Stomach (tissue), 9 donors: Measurements from ENCODE around the gene C5orf63. TPM values are rescaled to one million over a fixed set of nuclear protein-coding genes. Genes with fewer than 3 reads are reported as not detected.

ENCODE experiments used
- DNase-seq, 2 donors: peaks; one replicate each; pipeline versions ENCODE4 v3.0.0 to v3.0.0-alpha.2; 2013 to 2019
- H3K27ac ChIP-seq, 5 donors: fragments of 200-600 bp in 4 of 5; sonication (generic) in 4 of 5; one replicate each; pipeline ENCODE4 v1.5.1; 2013 to 2019; ENCODE audit warnings: mild to moderate bottlenecking in 1 of 5, moderate library complexity in 1 of 5
- H3K27me3 ChIP-seq, 3 donors: fragments of 200-600 bp; sonication (generic); one replicate each; pipeline ENCODE4 v1.5.1; 2017 to 2019; ENCODE audit warnings: mixed run types in 1 of 3
- H3K36me3 ChIP-seq, 4 donors: fragments of 200-600 bp; sonication (generic); 1 replicate in 3 of 4; 2 replicates in 1 of 4; pipeline ENCODE4 v1.5.1; 2016 to 2019
- H3K4me1 ChIP-seq, 4 donors: fragments of 200-600 bp; sonication (generic); one replicate each; pipeline ENCODE4 v1.5.1; 2016 to 2019
- H3K4me3 ChIP-seq, 4 donors: fragments of 200-600 bp; sonication (generic) in 3 of 4; one replicate each; pipeline ENCODE4 v1.5.1; 2016 to 2019; ENCODE audit warnings: mild to moderate bottlenecking in 1 of 4
- H3K9me3 ChIP-seq, 4 donors: fragments of 200-600 bp; sonication (generic); one replicate each; pipeline ENCODE4 v1.5.1; 2016 to 2019
- CTCF ChIP-seq, 7 experiments: fragments of 450-650 bp in 4 of 7; fragments of 200-600 bp in 3 of 7; sonication (generic) in 3 of 7; IDR thresholded peaks; one replicate each; pipeline ENCODE4 v1.5.1; 2016 to 2019; ENCODE audit warnings: antibody characterized with exemption in 7 of 7, control low read depth in 2 of 7, mild to moderate bottlenecking in 1 of 7
- EP300 ChIP-seq: sonication (generic); formaldehyde crosslinking; IDR thresholded peaks from one replicate; pipeline ENCODE4 v1.6.1; 2017; ENCODE audit warnings: antibody characterized with exemption
- POLR2A ChIP-seq, 4 donors: fragments of 450-650 bp; IDR thresholded peaks; one replicate each; pipeline ENCODE4 v1.6.1; 2016; ENCODE audit warnings: antibody characterized with exemption in 4 of 4, control low read depth in 2 of 4, mild to moderate bottlenecking in 1 of 4, moderate library complexity in 1 of 4
- POLR2AphosphoS5 ChIP-seq, 3 donors: sonication (generic); formaldehyde crosslinking; IDR thresholded peaks; one replicate each; pipeline ENCODE4 v1.6.1; 2016; ENCODE audit warnings: antibody characterized with exemption in 3 of 3
- WGBS, 5 donors: extraction: QIAGEN DNeasy Blood & Tissue Kit in 3 of 5; methylation state at CpG; one replicate each; pipeline versions ENCODE4 v1.1.5 to v1.1.7; 2013 to 2018; 5-methylcytosine and 5-hydroxymethylcytosine counted together
- intact Hi-C: fragments of 100-400 bp; cut with DNase I; formaldehyde crosslinking; loops from one replicate; pipeline ENCODE4 v1.15.1; 2023; ENCODE audit warnings: low total_unique reads
- polyA plus RNA-seq, 3 donors: library from polyadenylated mRNA; stranded (reverse); fragments of 200-250 nt; gene quantifications; one replicate each; pipeline ENCODE4 v1.2.3, GENCODE V29; 2013
- total RNA-seq, 5 donors: library from RNA; depleted of rRNA; stranded (reverse); fragments of >200 nt; gene quantifications; one replicate each; pipeline versions ENCODE4 v1.1.0 to v1.2.3, GENCODE V29; 2014 to 2016
- donor health status: healthy with polysubstance abuse.
- donor health status: Bipolar disorder and iron deficiency.
- donor health status: healthy.

Gene C5orf63
- total and polyA plus RNA-seq, 8 donors, result 0.45 to 16.8 (median 5.0) TPM

- no peak overlapping the region for H3K4me3 ChIP-seq
- TF ChIP-seq POLR2AphosphoS5 (IDR thresholded peaks at IDR 0.05), result no peak
- no peak for TF ChIP-seq EP300
- no peak for TF ChIP-seq POLR2A (IDR thresholded peaks at IDR 0.05)
- TF ChIP-seq CTCF (IDR thresholded peaks at IDR 0.05), result no peak
- no peak for DNase-seq
- H3K36me3 ChIP-seq, result no peaks in the 10 kb centered on the region
- H3K27ac ChIP-seq, result no peak overlapping the region
- peaks cover 0 to 7% (median 0%) of the 10 kb centered on the region in 3 donors for H3K27me3 ChIP-seq
- intact Hi-C loops, result no loop called here
- no peaks in the 10 kb centered on the region for H3K9me3 ChIP-seq
- peaks cover 0 to 12% (median 5%) of the 10 kb centered on the region in 4 donors for H3K4me1 ChIP-seq
- 56 to 75% (median 68%) methylated on average over 4 of the region's 4 CpGs for WGBS, 5 donors
Measured at GRCh38 chr5:127076315-127077129, 3.2 kb upstream of the C5orf63 start.

- H3K27ac ChIP-seq, result no peak overlapping the region
- peaks cover 5 to 12% (median 6%) of the 10 kb centered on the region in 4 donors for H3K4me1 ChIP-seq
- intact Hi-C loops, result no loop called here
- no peak for DNase-seq
- no peak for TF ChIP-seq POLR2AphosphoS5 (IDR thresholded peaks at IDR 0.05)
- TF ChIP-seq CTCF (IDR thresholded peaks at IDR 0.05), result no peak
- TF ChIP-seq EP300, result no peak
- no peak for TF ChIP-seq POLR2A (IDR thresholded peaks at IDR 0.05)
- no peak overlapping the region for H3K4me3 ChIP-seq
- H3K27me3 ChIP-seq, result peaks cover 0 to 7% (median 0%) of the 10 kb centered on the region in 3 donors
- WGBS, 5 donors, result 31 to 68% (median 57%) methylated on average over 3 of the region's 3 CpGs
- H3K9me3 ChIP-seq, result no peaks in the 10 kb centered on the region
- H3K36me3 ChIP-seq, result no peaks in the 10 kb centered on the region
Measured at GRCh38 chr5:127074466-127074865, 1.2 kb upstream of the C5orf63 start.

- no peaks in the 10 kb centered on the region for H3K9me3 ChIP-seq
- TF ChIP-seq POLR2A (IDR thresholded peaks at IDR 0.05) (no peak), CTCF (IDR thresholded peaks at IDR 0.05) (no peak), EP300 (no peak), POLR2AphosphoS5 (IDR thresholded peaks at IDR 0.05) (no peak)
- no peaks in the 10 kb centered on the region for H3K27me3 ChIP-seq
- peaks cover 0 to 6% (median 0%) of the 10 kb centered on the region in 4 donors for H3K36me3 ChIP-seq
- H3K27ac ChIP-seq, result no peak overlapping the region
- H3K4me3 ChIP-seq, result no peak overlapping the region
- intact Hi-C loops, result no loop called here
- no peak for DNase-seq
- 79 to 95% (median 91%) methylated on average over 2 of the region's 2 CpGs for WGBS, 5 donors
- H3K4me1 ChIP-seq, result peaks cover 5 to 12% (median 6%) of the 10 kb centered on the region in 4 donors
Measured at GRCh38 chr5:127070243-127070642, 3.1 kb downstream of the C5orf63 start.

GRCh38 chr5:127068493-127069214 lies 4.6 kb downstream of the C5orf63 start:
- Histone ChIP-seq H3K36me3 (peaks cover 0 to 6% (median 0%) of the 10 kb centered on the region in 4 donors), H3K9me3 (no peaks in the 10 kb centered on the region), H3K27ac (no peak overlapping the region), H3K4me3 (no peak overlapping the region), H3K27me3 (no peaks in the 10 kb centered on the region), H3K4me1 (peaks cover 2 to 10% (median 5%) of the 10 kb centered on the region in 4 donors)
- DNase-seq, result peak in 1 of 2 donors; percentile 51
- 56 to 82% (median 64%) methylated on average over 2 of the region's 2 CpGs for WGBS, 5 donors
- TF ChIP-seq EP300 (no peak), POLR2A (IDR thresholded peaks at IDR 0.05) (no peak), CTCF (IDR thresholded peaks at IDR 0.05) (no peak), POLR2AphosphoS5 (IDR thresholded peaks at IDR 0.05) (no peak)
- intact Hi-C loops, result no loop called here
